ENCODE data around the gene CNKSR3. TPM values are rescaled to one million over a fixed set of nuclear protein-coding genes. Genes with fewer than 3 reads are reported as not detected.

The CNKSR3 gene
- total and polyA plus RNA-seq, 2 experiments from 2014 or later, result 4.4 to 4.7 TPM

DNA sequence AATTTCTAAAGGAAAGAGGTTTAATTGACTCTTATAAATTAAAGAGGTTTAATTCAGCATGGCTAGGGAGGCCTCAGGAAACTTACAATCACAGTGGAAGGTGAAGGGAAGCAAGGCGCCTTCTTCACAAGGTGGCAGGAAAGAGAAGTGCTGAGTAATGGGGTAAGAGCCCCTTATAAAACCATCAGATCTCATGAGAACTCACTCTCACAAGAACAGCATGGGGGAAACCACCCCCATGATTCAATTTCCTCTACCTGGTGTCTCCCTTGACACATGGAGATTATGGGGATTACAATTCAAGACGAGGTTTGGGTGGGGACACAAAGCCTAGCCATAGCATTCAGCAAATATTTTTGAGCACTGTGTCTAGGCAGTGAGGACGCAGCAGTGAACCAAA, 150.0 kb downstream of the CNKSR3 start:
- H3K4me1 ChIP-seq (ENCODE audit: low read depth), result no peaks in the 10 kb centered on the region
- H3K27ac ChIP-seq, result no peak overlapping the region
- TF ChIP-seq, protein P1, sequence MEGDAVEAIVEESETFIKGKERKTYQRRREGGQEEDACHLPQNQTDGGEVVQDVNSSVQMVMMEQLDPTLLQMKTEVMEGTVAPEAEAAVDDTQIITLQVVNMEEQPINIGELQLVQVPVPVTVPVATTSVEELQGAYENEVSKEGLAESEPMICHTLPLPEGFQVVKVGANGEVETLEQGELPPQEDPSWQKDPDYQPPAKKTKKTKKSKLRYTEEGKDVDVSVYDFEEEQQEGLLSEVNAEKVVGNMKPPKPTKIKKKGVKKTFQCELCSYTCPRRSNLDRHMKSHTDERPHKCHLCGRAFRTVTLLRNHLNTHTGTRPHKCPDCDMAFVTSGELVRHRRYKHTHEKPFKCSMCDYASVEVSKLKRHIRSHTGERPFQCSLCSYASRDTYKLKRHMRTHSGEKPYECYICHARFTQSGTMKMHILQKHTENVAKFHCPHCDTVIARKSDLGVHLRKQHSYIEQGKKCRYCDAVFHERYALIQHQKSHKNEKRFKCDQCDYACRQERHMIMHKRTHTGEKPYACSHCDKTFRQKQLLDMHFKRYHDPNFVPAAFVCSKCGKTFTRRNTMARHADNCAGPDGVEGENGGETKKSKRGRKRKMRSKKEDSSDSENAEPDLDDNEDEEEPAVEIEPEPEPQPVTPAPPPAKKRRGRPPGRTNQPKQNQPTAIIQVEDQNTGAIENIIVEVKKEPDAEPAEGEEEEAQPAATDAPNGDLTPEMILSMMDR (IDR thresholded peaks at IDR 0.05; ENCODE audit: low read depth, low read length), result no peak
- no peaks in the 10 kb centered on the region for H3K27me3 ChIP-seq
- no peaks in the 10 kb centered on the region for H3K36me3 ChIP-seq
- H3K9me3 ChIP-seq (ENCODE audit: low read depth), result no peaks in the 10 kb centered on the region
- H3K4me3 ChIP-seq, result no peak overlapping the region
- no peak for DNase-seq (ENCODE audit: low read depth in 1 of 2, low spot score in 1 of 2)

DNA sequence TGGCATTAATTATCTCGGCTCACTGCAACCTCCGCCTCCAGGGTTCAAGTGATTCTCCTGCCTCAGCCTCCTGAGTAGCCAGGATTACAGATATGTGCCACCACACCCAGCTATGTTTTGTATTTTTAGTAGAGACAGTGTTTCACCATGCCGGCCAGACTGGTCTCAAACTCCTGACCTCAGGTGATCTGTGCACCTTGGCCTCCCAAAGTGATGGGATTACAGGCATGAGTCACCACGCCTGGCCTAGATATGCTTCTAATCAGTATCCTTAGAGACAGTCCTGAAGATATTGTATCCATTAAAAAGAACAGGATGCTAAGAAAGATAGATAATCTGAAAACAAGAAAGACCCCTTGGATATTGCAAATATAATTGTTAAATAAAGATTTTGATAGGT, 150.8 kb downstream of the CNKSR3 start:
- H3K36me3 ChIP-seq, result no peaks in the 10 kb centered on the region
- H3K4me3 ChIP-seq, result no peak overlapping the region
- TF ChIP-seq, protein P1 (IDR thresholded peaks at IDR 0.05; ENCODE audit: low read depth, low read length), result no peak
- no peaks in the 10 kb centered on the region for H3K9me3 ChIP-seq (ENCODE audit: low read depth)
- no peak overlapping the region for H3K27ac ChIP-seq
- no peaks in the 10 kb centered on the region for H3K4me1 ChIP-seq (ENCODE audit: low read depth)
- no peak for DNase-seq (ENCODE audit: low read depth in 1 of 2, low spot score in 1 of 2)
- no peaks in the 10 kb centered on the region for H3K27me3 ChIP-seq

DNA sequence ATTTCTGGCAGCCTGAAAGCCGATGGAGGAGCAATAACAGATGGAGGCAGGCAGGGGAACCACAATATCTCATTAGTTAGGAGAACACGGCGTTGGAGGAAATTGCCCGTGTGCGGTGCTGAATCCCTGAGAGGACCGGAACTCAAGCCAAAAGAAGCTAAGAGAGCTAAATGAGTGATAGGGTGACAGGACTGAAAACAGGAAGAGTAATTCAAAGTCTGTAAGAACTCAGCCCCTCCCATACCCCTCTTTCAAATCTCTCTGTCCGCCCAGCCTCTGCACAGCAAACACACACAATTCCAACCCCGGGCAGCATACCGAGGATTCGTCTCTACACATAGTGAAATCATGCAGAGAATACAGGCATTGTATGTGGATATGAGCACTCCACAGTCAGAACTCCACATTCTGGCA, 151.3 kb downstream of the CNKSR3 start:
- no peaks in the 10 kb centered on the region for H3K4me1 ChIP-seq (ENCODE audit: low read depth)
- peak in 1 of 2 donors; percentile 31 for DNase-seq (ENCODE audit: low read depth in 1 of 2, low spot score in 1 of 2)
- TF ChIP-seq, protein P1 (IDR thresholded peaks at IDR 0.05; ENCODE audit: low read depth, low read length), result no peak
- H3K4me3 ChIP-seq, result no peak overlapping the region
- H3K27me3 ChIP-seq, result no peaks in the 10 kb centered on the region
- H3K9me3 ChIP-seq (ENCODE audit: low read depth), result no peaks in the 10 kb centered on the region
- H3K27ac ChIP-seq, result no peak overlapping the region
- H3K36me3 ChIP-seq, result no peaks in the 10 kb centered on the region

DNA sequence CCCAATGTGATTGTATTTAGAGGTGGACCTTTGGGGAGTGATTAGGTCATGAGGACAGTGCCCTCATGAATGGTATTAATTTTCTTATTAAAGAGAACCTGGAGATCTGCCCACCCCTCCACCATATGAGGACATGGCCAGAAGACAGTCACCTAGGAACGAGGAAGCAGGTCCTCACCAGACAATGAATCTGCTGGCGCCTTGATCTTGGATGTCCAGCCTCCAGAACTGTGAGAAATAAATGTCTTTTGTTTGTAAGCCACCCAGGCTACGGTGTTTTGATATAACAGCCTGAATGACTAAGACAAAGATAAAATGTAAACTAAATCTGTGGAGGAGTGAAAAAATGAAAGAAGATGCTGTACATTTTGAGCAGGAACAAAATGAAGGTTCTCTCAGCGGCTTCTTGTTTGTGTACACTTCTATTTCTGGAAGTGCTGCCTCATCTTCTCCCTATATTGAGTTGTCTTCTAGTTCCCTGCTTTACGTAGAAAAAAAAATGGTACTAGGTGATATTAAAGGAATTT, 152.4 kb downstream of the CNKSR3 start:
- TF ChIP-seq, protein P1 (IDR thresholded peaks at IDR 0.05; ENCODE audit: low read depth, low read length), result no peak
- H3K27ac ChIP-seq, result no peak overlapping the region
- H3K27me3 ChIP-seq, result no peaks in the 10 kb centered on the region
- no peak overlapping the region for H3K4me3 ChIP-seq
- H3K36me3 ChIP-seq, result no peaks in the 10 kb centered on the region
- no peaks in the 10 kb centered on the region for H3K4me1 ChIP-seq (ENCODE audit: low read depth)
- no peak for DNase-seq (ENCODE audit: low read depth in 1 of 2, low spot score in 1 of 2)
- H3K9me3 ChIP-seq (ENCODE audit: low read depth), result no peaks in the 10 kb centered on the region

DNA sequence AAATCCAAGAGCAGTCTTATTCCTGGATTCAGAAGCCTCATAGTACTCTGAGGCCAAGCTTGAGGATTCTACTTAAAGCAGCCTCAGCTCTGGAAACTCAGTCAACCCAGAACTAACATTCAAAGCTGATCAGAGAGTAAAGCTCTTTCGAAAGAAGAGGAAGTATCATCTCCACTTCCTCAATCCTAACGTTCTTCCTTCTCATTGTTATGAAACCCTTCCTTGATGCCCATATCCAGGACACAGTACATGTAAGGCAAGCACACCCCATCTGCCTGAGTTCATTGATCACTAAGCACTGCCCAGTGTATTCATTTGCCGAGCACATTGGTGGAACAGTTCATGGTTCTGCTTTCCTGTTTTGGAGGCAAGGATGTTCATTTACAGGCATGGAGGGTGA, 153.8 kb downstream of the CNKSR3 start, which contains the start of gene IPCEF1:
Gene IPCEF1 (minus strand): TSS at position 114 of the 400 bp plus-strand sequence. CDS start 90,856 bp downstream, outside the sequence.
- no peak for DNase-seq (ENCODE audit: low read depth in 1 of 2, low spot score in 1 of 2)
- TF ChIP-seq, protein P1 (IDR thresholded peaks at IDR 0.05; ENCODE audit: low read depth, low read length), result no peak
- H3K36me3 ChIP-seq, result no peaks in the 10 kb centered on the region
- H3K27ac ChIP-seq, result no peak within 1 kb of the TSS
- H3K4me1 ChIP-seq (ENCODE audit: low read depth), result no peaks in the 10 kb centered on the region
- H3K4me3 ChIP-seq, result no peak within 1 kb of the TSS
- H3K9me3 ChIP-seq (ENCODE audit: low read depth), result no peaks in the 10 kb centered on the region
- no peaks in the 10 kb centered on the region for H3K27me3 ChIP-seq
